ENCODE measurements around the gene SLC22A5.

GRCh38 chr5:132410451-132411303 is 41.2 kb downstream of the SLC22A5 start:
- no peak for TF ChIP-seq TCF12 (IDR thresholded peaks at IDR 0.05; ENCODE audit: low read depth)
- TF ChIP-seq ZBTB7A (IDR thresholded peaks at IDR 0.05; ENCODE audit: low read depth), result peak; percentile 30; the same call in 1 of the 2 replicates
- TF ChIP-seq EP300 (IDR thresholded peaks at IDR 0.05; ENCODE audit: borderline replicate concordance), result no peak
- no peak for TF ChIP-seq REST (IDR thresholded peaks at IDR 0.05; ENCODE audit: low read depth)
- peak; percentile 41; the same call in 1 of the 2 replicates for TF ChIP-seq YY1 (IDR thresholded peaks at IDR 0.05; ENCODE audit: low read depth)
- no peak for TF ChIP-seq CREB1 (IDR thresholded peaks at IDR 0.05; ENCODE audit: low read depth)
- peak; percentile 45; the same call in 1 of the 2 replicates for TF ChIP-seq RAD21 (IDR thresholded peaks at IDR 0.05; ENCODE audit: low read depth)
